ENCODE data around the gene PCDHAC2. TPM values are rescaled to one million over a fixed set of nuclear protein-coding genes. Genes with fewer than 3 reads are reported as not detected.
A peak's percentile ranks its signal among the peaks of the same experiment; 100 is the strongest.

Gene PCDHAC2
- total and polyA plus RNA-seq, 4 donors: 1.3 to 13.8 (median 3.4) TPM

DNA sequence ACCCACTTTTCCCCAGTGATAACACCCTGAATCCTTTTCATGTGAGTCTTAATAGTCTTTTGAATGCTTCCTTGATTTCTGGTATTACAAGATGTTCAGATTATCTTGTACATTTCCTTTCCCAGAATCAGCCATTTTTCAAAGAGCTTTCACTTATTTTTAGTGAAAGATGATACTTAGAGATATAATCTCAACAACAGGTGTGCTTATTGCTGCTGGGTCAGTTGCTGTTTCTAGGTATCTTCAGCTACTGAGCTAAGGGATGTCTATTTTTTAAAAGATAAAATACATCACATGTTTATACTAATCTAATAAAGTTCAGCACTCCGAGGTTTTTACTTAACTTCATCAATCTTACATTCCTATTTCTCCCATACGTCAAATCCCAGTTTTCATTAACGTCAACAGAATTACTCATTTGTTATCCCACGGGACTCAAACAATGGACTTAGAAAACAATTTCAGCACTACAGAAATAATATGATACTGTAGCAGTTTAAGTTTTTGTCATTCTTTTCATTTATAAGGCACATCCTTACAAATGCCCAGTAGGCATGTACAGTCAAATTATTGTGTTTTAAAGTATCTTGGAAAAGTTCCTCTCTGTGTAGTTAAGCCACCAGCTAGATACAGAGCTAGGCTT lies 31.2 kb upstream of the PCDHAC2 start:
- Histone ChIP-seq H3K36me3 (ENCODE audit: control insufficient read depth in 4 of 4, insufficient read depth in 4 of 4, low read length in 4 of 4) (no peaks in the 10 kb centered on the region), H3K27ac (ENCODE audit: low read depth in 1 of 2, low read length in 1 of 2) (no peak overlapping the region), H3K4me3 (no peak overlapping the region), H3K27me3 (ENCODE audit: control insufficient read depth in 3 of 3, insufficient read depth in 3 of 3, low read length in 2 of 3) (peaks cover 0 to 4% (median 2%) of the 10 kb centered on the region in 3 donors), H3K4me1 (ENCODE audit: control insufficient read depth in 5 of 5, insufficient read depth in 5 of 5, low read length in 5 of 5) (no peaks in the 10 kb centered on the region), H3K9me3 (ENCODE audit: control insufficient read depth in 4 of 4, insufficient read depth in 3 of 4, low read length in 3 of 4) (no peaks in the 10 kb centered on the region), H3K9ac (ENCODE audit: insufficient read depth in 1 of 2, low read length in 2 of 2) (no peak overlapping the region)
- DNase-seq (no peak), ATAC-seq (ENCODE audit: insufficient read depth, low FRiP score) (no peak)
- WGBS, 2 donors: 77 to 83% methylated on average over 4 of the region's 4 CpGs
- TF ChIP-seq CTCF (IDR thresholded peaks at IDR 0.05; ENCODE audit: control extremely low read depth, extremely low read depth): no peak

- Histone ChIP-seq H3K4me3 (no peak overlapping the region), H3K36me3 (ENCODE audit: control insufficient read depth in 4 of 4, insufficient read depth in 4 of 4, low read length in 4 of 4) (no peaks in the 10 kb centered on the region), H3K27ac (ENCODE audit: low read depth in 1 of 2, low read length in 1 of 2) (no peak overlapping the region), H3K27me3 (ENCODE audit: control insufficient read depth in 3 of 3, insufficient read depth in 3 of 3, low read length in 2 of 3) (no peaks in the 10 kb centered on the region), H3K9ac (ENCODE audit: insufficient read depth in 1 of 2, low read length in 2 of 2) (no peak overlapping the region), H3K4me1 (ENCODE audit: control insufficient read depth in 5 of 5, insufficient read depth in 5 of 5, low read length in 5 of 5) (no peaks in the 10 kb centered on the region), H3K9me3 (ENCODE audit: control insufficient read depth in 4 of 4, insufficient read depth in 3 of 4, low read length in 3 of 4) (peaks cover 0 to 3% (median 1%) of the 10 kb centered on the region in 4 donors)
- TF ChIP-seq CTCF (IDR thresholded peaks at IDR 0.05; ENCODE audit: control extremely low read depth, extremely low read depth): no peak
- DNase-seq (no peak), ATAC-seq (ENCODE audit: insufficient read depth, low FRiP score) (no peak)
- WGBS, 2 donors: 35 to 75% methylated on average over 2 of the region's 2 CpGs
Measured at GRCh38 chr5:140946578-140946977, 19.7 kb upstream of the PCDHAC2 start.

- H3K4me1 ChIP-seq (ENCODE audit: control insufficient read depth in 5 of 5, insufficient read depth in 5 of 5, low read length in 5 of 5): no peaks in the 10 kb centered on the region
- ATAC-seq (ENCODE audit: insufficient read depth, low FRiP score): no peak
- no peak for TF ChIP-seq CTCF (IDR thresholded peaks at IDR 0.05; ENCODE audit: control extremely low read depth, extremely low read depth)
- peaks cover 0 to 3% (median 0%) of the 10 kb centered on the region in 4 donors for H3K9me3 ChIP-seq (ENCODE audit: control insufficient read depth in 4 of 4, insufficient read depth in 3 of 4, low read length in 3 of 4)
- H3K4me3 ChIP-seq: no peak overlapping the region
- no peak overlapping the region for H3K27ac ChIP-seq (ENCODE audit: low read depth in 1 of 2, low read length in 1 of 2)
- no peaks in the 10 kb centered on the region for H3K27me3 ChIP-seq (ENCODE audit: control insufficient read depth in 3 of 3, insufficient read depth in 3 of 3, low read length in 2 of 3)
- WGBS, 2 donors: 81 to 89% methylated on average over 6 of the region's 6 CpGs
- DNase-seq: no peak
- no peak overlapping the region for H3K9ac ChIP-seq (ENCODE audit: insufficient read depth in 1 of 2, low read length in 2 of 2)
- H3K36me3 ChIP-seq (ENCODE audit: control insufficient read depth in 4 of 4, insufficient read depth in 4 of 4, low read length in 4 of 4): no peaks in the 10 kb centered on the region
Measured at GRCh38 chr5:140951636-140952035, 14.6 kb upstream of the PCDHAC2 start.

DNA sequence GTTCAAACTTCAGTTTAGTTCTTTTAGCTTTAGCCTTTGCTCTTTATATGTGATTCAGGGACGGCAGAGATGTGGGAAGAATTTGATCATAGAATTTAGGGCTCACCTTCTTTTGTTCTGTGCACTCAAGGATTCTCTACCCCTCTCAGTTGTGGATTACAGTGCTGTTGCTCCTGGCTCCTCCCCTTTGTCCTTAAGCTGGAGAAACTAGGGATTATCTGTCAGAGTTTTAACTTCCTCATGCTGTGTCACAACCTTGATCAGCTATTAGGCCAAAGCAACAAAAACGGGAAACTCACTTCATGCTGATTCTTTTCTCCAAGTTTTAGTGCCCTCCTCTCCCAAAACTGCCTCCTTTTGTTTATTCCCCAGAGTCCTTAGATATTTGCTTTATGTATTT lies 13.0 kb upstream of the PCDHAC2 start:
- Histone ChIP-seq H3K4me3 (no peak overlapping the region), H3K9me3 (ENCODE audit: control insufficient read depth in 4 of 4, insufficient read depth in 3 of 4, low read length in 3 of 4) (peaks cover 0 to 3% (median 0%) of the 10 kb centered on the region in 4 donors), H3K27me3 (ENCODE audit: control insufficient read depth in 3 of 3, insufficient read depth in 3 of 3, low read length in 2 of 3) (no peaks in the 10 kb centered on the region), H3K27ac (ENCODE audit: low read depth in 1 of 2, low read length in 1 of 2) (no peak overlapping the region), H3K9ac (ENCODE audit: insufficient read depth in 1 of 2, low read length in 2 of 2) (no peak overlapping the region), H3K4me1 (ENCODE audit: control insufficient read depth in 5 of 5, insufficient read depth in 5 of 5, low read length in 5 of 5) (no peaks in the 10 kb centered on the region), H3K36me3 (ENCODE audit: control insufficient read depth in 4 of 4, insufficient read depth in 4 of 4, low read length in 4 of 4) (no peaks in the 10 kb centered on the region)
- TF ChIP-seq CTCF (IDR thresholded peaks at IDR 0.05; ENCODE audit: control extremely low read depth, extremely low read depth): no peak
- ATAC-seq (ENCODE audit: insufficient read depth, low FRiP score) (no peak), DNase-seq (peak in 1 of 3 donors; percentile 71)
- 34 to 57% methylated on average over 2 of the region's 2 CpGs for WGBS, 2 donors
